GM23248 (cell line): Measurements from ENCODE around the gene SBF2. TPM values are rescaled to one million over a fixed set of nuclear protein-coding genes. Genes with fewer than 3 reads are reported as not detected.

Experiments
- DNase-seq: peaks from one replicate; pipeline ENCODE4 v3.0.0-alpha.2; 2015
- H2AFZ ChIP-seq: fragments of 200-600 bp; sonication (generic); 2 replicates; pipeline ENCODE4 v1.6.1; 2016; ENCODE audit warnings: antibody characterized with exemption
- H3F3A ChIP-seq: fragments of 200-600 bp; sonication (generic); 2 replicates; pipeline ENCODE4 v1.6.1; 2016; ENCODE audit warnings: mild to moderate bottlenecking, antibody characterized with exemption, mixed run types; ENCODE audit not compliant: insufficient read depth
- H3K27ac ChIP-seq: fragments of 200-600 bp; sonication (generic); 2 replicates; pipeline ENCODE4 v1.5.1; 2016; ENCODE audit warnings: mild to moderate bottlenecking
- H3K27me3 ChIP-seq: fragments of 200-600 bp; sonication (generic); replicated peaks from 2 replicates; pipeline ENCODE4 v1.6.1; 2016; ENCODE audit warnings: mild to moderate bottlenecking; ENCODE audit not compliant: insufficient read depth
- H3K36me3 ChIP-seq: fragments of 200-600 bp; sonication (generic); 2 replicates; pipeline ENCODE4 v1.6.1; 2016; ENCODE audit warnings: low read depth, mild to moderate bottlenecking
- H3K4me1 ChIP-seq: fragments of 200-600 bp; sonication (generic); 2 replicates; pipeline ENCODE4 v1.6.1; 2016; ENCODE audit warnings: mild to moderate bottlenecking; ENCODE audit not compliant: insufficient read depth
- H3K4me2 ChIP-seq: fragments of 200-600 bp; sonication (generic); one replicate; pipeline ENCODE4 v1.6.1; 2016; ENCODE audit warnings: mild to moderate bottlenecking; ENCODE audit not compliant: unreplicated experiment
- H3K4me3 ChIP-seq: fragments of 200-600 bp; sonication (generic); 2 replicates; pipeline ENCODE4 v1.5.1; 2016; ENCODE audit warnings: mild to moderate bottlenecking
- H3K79me2 ChIP-seq: fragments of 200-600 bp; sonication (generic); 2 replicates; pipeline ENCODE4 v1.6.1; 2016; ENCODE audit warnings: mild to moderate bottlenecking; ENCODE audit not compliant: insufficient read depth
- H3K9ac ChIP-seq: fragments of 200-600 bp; sonication (generic); 2 replicates; pipeline ENCODE4 v1.6.1; 2016; ENCODE audit warnings: mild to moderate bottlenecking
- H3K9me2 ChIP-seq: fragments of 200-600 bp; sonication (generic); 2 replicates; pipeline ENCODE4 v1.6.1; 2016; ENCODE audit warnings: mixed run types, mild to moderate bottlenecking, moderate library complexity; ENCODE audit not compliant: insufficient read depth
- H3K9me3 ChIP-seq: fragments of 200-600 bp; sonication (generic); one replicate; pipeline ENCODE4 v1.6.1; 2017; ENCODE audit warnings: low read depth
- H4K20me1 ChIP-seq: fragments of 200-600 bp; sonication (generic); 2 replicates; pipeline ENCODE4 v1.6.0; 2016; ENCODE audit not compliant: insufficient read depth
- EZH2 ChIP-seq: fragments of 200-600 bp; sonication (generic); IDR thresholded peaks from 2 replicates; pipeline ENCODE4 v1.6.1; 2018; ENCODE audit warnings: antibody characterized with exemption, mild to moderate bottlenecking; ENCODE audit not compliant: insufficient read depth, poor library complexity, severe bottlenecking
- EZH2phosphoT487 ChIP-seq: fragments of 200-600 bp; sonication (generic); IDR thresholded peaks from 2 replicates; pipeline ENCODE4 v1.6.1; 2018; ENCODE audit warnings: antibody characterized with exemption, moderate library complexity, mild to moderate bottlenecking, low read depth; ENCODE audit not compliant: insufficient read depth
- WGBS, 2 experiments: methylation state at CpG; one replicate each; pipeline ENCODE4 v1.1.6; 2015 to 2017; ENCODE audit warnings: low lambda C conversion rate in 2 of 2, low coverage in 1 of 2; ENCODE audit errors: missing lambda C conversion rate in 2 of 2; 5-methylcytosine and 5-hydroxymethylcytosine counted together
- in situ Hi-C: fragments of 300-500 bp; cut with MboI; formaldehyde crosslinking; loops from 2 replicates; pipeline ENCODE4 v1.15.0; 2020
- polyA plus RNA-seq: library from polyadenylated mRNA; unstranded; fragments of >200 nt; fragmentation: Nextera tagmentation; extraction: Ambion mirVana; gene quantifications from 2 replicates; pipeline ENCODE4 v1.2.1, GENCODE V29; 2016
- total RNA-seq: library from RNA; depleted of rRNA; stranded (reverse); fragments of >200 nt; shearing (Covaris generic); gene quantifications from 2 replicates; pipeline ENCODE4 v1.2.3, GENCODE V29; 2014

SBF2 gene
- total and polyA plus RNA-seq, 2 experiments from 2014 or later = 21.9 to 32.7 TPM

- Histone ChIP-seq H3K27ac (peak overlapping the region; percentile 91), H4K20me1 (peaks cover 10% of the 10 kb centered on the region; the same call in 1 of the 2 replicates), H3K27me3 (no peaks in the 10 kb centered on the region), H3K9me2 (no peaks in the 10 kb centered on the region), H3K79me2 (peaks cover 30% of the 10 kb centered on the region), H3K4me1 (peaks cover 13% of the 10 kb centered on the region; the same call in 1 of the 2 replicates), H2AFZ (no peak overlapping the region), H3K4me2 (peak overlapping the region; percentile 95), H3F3A (peaks cover 31% of the 10 kb centered on the region), H3K9ac (peak overlapping the region; percentile 93), H3K9me3 (no peaks in the 10 kb centered on the region), H3K4me3 (peak overlapping the region; percentile 96), H3K36me3 (peaks cover 22% of the 10 kb centered on the region)
- TF ChIP-seq EZH2phosphoT487 (no peak), EZH2 (no peak)
- in situ Hi-C loops = loop anchor here (10.0 to 25.0 kb wide), 2 partner anchors 322 to 555 kb away; no protein-coding TSS in a partner anchor
- WGBS, 2 experiments = 35 to 37% methylated on average over 12 of the region's 12 CpGs
- DNase-seq = peak; percentile 79
Observed at GRCh38 chr11:10309163-10310093, 15.4 kb upstream of the SBF2 start.

DNA sequence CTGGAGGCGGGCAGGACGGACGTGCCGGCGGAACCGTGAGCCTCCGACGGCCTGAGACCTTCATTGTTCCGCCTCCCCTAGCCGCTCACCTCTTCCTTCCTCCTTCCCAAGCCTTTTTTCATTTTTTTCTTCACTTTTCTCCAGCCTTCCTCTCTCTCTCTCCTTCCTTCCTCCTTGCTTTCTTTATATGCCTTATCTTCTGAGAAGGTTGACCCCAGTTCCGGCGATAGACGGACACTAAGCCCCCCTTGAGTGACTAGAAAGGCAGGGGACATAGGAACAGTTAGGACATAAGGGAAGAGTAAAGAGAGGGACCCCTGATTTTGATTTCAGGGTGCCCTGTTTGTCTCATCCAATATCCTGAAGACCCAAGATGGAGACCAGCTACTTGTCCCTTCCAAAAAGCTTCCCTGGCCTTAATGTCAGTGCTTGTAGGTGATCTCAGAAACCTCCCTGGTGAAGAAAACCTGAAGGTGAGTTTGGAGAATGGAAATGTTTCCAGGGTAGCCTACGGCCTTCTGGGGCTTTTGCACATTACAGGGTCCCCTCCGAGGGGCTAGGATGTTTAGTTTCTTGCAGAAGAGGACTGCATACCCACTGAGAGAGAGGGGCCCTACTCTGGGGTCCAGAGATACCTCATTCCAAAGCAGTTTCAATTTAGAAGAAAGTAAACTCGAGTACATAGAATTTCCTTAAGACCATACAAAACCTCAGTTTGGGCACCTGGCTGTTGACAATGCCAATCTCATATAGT, 14.4 kb upstream of the SBF2 start:
- Histone ChIP-seq H3F3A (peaks cover 37% of the 10 kb centered on the region), H3K36me3 (peaks cover 22% of the 10 kb centered on the region), H3K27ac (peak overlapping the region; percentile 91), H2AFZ (0 out of 2 replicates have a peak overlapping the region, but pooled peaks have one; percentile 53), H3K9ac (peak overlapping the region; percentile 93), H3K27me3 (no peaks in the 10 kb centered on the region), H3K4me3 (peak overlapping the region; percentile 96), H3K4me1 (peaks cover 13% of the 10 kb centered on the region; the same call in 1 of the 2 replicates), H3K9me3 (no peaks in the 10 kb centered on the region), H4K20me1 (peaks cover 10% of the 10 kb centered on the region; the same call in 1 of the 2 replicates), H3K9me2 (no peaks in the 10 kb centered on the region), H3K79me2 (peaks cover 39% of the 10 kb centered on the region), H3K4me2 (peak overlapping the region; percentile 95)
- TF ChIP-seq EZH2 = no peak
- no peak for TF ChIP-seq EZH2phosphoT487
- peak; percentile 49 for DNase-seq
- 21 to 23% methylated on average over 16 of the region's 16 CpGs for WGBS, 2 experiments
- in situ Hi-C loops = loop anchor here (25.0 kb wide), 1 partner anchor 321 kb away; no protein-coding TSS in a partner anchor

DNA sequence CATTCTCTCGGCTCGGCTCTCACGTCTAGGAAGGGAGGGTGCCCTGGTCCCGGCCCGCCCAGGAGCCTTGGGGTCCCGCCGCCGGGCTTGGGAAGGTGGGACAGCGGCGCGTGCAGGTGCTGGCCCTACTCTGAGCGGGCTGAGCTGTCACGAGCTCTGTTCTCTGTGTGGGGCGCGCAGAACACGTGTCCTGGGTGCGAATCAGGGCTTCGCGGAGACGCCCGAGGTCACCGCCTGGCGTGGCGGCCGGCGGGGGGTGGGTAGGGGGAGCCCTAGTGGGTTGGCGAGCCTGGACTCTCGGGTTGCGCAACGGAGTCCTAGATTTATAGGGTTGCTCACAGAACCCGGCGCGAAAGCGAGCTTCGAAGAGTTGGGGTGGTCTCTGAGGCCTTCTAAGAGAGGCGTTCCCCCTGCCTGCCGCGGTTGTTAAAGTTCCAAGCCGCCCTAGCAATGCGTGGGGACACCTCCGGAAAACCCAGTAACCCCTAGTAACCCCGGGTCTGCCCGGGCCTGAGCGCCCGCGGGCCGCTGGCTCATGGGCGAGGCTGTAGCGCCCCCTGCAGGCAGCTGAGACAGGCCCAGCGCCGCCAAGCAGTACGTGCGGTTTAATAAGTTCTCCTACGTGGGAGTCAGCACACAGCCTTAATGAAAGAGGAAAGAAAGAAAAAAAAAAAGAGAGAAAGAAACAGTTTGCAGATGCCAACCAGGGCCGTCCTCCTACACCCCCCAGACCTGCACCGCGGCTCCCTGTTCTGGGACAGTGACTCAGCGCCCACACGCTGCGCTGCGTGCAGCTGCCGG, 13.6 kb upstream of the SBF2 start:
- peaks cover 42% of the 10 kb centered on the region for H3F3A ChIP-seq
- in situ Hi-C loops = loop anchor here (25.0 kb wide), 1 partner anchor 320 kb away; no protein-coding TSS in a partner anchor
- no peaks in the 10 kb centered on the region for H3K9me2 ChIP-seq
- H3K36me3 ChIP-seq = peaks cover 22% of the 10 kb centered on the region
- peak; percentile 98 for DNase-seq
- peak overlapping the region; percentile 91 for H3K27ac ChIP-seq
- peaks cover 10% of the 10 kb centered on the region; the same call in 1 of the 2 replicates for H4K20me1 ChIP-seq
- no peaks in the 10 kb centered on the region for H3K27me3 ChIP-seq
- peaks cover 13% of the 10 kb centered on the region; the same call in 1 of the 2 replicates for H3K4me1 ChIP-seq
- WGBS, 2 experiments = 1% methylated on average over 59 to 62 of the region's 62 CpGs
- H3K9ac ChIP-seq = peak overlapping the region; percentile 93
- peaks cover 47% of the 10 kb centered on the region for H3K79me2 ChIP-seq
- TF ChIP-seq EZH2phosphoT487 (no peak), EZH2 (no peak)
- no peaks in the 10 kb centered on the region for H3K9me3 ChIP-seq
- no peak overlapping the region for H2AFZ ChIP-seq
- H3K4me3 ChIP-seq = peak overlapping the region; percentile 96
- peak overlapping the region; percentile 95 for H3K4me2 ChIP-seq
